HL-60 (cell line): ENCODE measurements around the gene ARHGAP24.
"Not testable (repeated sequence)": the region's sequence is repeated elsewhere in the genome, so short reads cannot be mapped to it uniquely, and the experiment has no call there.

Experiments
- DNase-seq, 2 experiments: peaks; one replicate each; pipeline ENCODE4 v3.0.0-alpha.2; 2010 to 2020; ENCODE audit warnings: low read depth in 1 of 2, low spot score in 1 of 2
- H3K27ac ChIP-seq: fragments of 250-450 bp; sonication (Bioruptor Pico); replicated peaks from 2 replicates; pipeline ENCODE4 v1.5.1; 2020; ENCODE audit warnings: mild to moderate bottlenecking, moderate library complexity
- H3K27me3 ChIP-seq: fragments of 250-450 bp; sonication (Bioruptor Pico); 2 replicates; pipeline ENCODE4 v1.5.1; 2021; ENCODE audit warnings: mild to moderate bottlenecking, moderate library complexity; ENCODE audit not compliant: insufficient read depth, poor library complexity, severe bottlenecking
- H3K4me3 ChIP-seq: replicated peaks from 2 replicates; pipeline ENCODE4 v1.5.1; 2011; ENCODE audit warnings: mild to moderate bottlenecking, control low read depth, low read length; ENCODE audit not compliant: insufficient read depth
- GABPA ChIP-seq: IDR thresholded peaks from 2 replicates; pipeline ENCODE4 v1.6.1; 2012; ENCODE audit warnings: low read depth
- POLR2AphosphoS5 ChIP-seq: IDR thresholded peaks from 2 replicates; pipeline ENCODE4 v1.6.1; 2012; ENCODE audit warnings: low read depth
- SPI1 ChIP-seq: IDR thresholded peaks from 2 replicates; pipeline ENCODE4 v1.6.1; 2012; ENCODE audit warnings: low read depth, mild to moderate bottlenecking, borderline replicate concordance
- TF ChIP-seq, protein P1 (sequence below): IDR thresholded peaks from one replicate; pipeline ENCODE4 v1.5.1; 2011; ENCODE audit warnings: low read length, control low read depth, inconsistent platforms; ENCODE audit not compliant: insufficient read depth
- TF ChIP-seq, protein P2 (sequence below): IDR thresholded peaks from 2 replicates; pipeline ENCODE4 v1.6.1; 2012; ENCODE audit warnings: low read depth; ENCODE audit not compliant: insufficient replicate concordance

Gene ARHGAP24

DNA sequence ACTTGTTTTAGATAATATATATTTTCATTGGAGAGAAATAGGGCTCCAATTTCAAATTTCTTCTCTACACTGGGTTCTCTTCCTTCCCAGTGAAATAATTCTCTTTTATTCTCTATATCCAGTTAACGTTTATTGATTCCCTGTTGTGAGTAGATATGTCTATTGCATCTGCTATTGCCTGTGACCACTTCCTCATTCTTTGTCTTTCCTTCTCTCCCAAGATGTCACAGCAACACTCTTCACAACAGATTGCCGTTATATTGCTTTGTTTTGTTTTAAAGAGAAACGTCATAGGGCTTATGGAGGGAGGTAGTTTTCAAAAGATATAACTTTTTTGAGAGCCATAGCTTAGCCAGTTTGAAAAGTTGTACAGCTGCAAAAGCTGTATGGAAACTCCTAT is 343.8 kb downstream of the ARHGAP24 start:
- peak; percentile 6 to 26 for DNase-seq
- Histone ChIP-seq H3K4me3 (no peak overlapping the region), H3K27ac (no peak overlapping the region), H3K27me3 (no peaks in the 10 kb centered on the region)
- TF ChIP-seq, protein P1, sequence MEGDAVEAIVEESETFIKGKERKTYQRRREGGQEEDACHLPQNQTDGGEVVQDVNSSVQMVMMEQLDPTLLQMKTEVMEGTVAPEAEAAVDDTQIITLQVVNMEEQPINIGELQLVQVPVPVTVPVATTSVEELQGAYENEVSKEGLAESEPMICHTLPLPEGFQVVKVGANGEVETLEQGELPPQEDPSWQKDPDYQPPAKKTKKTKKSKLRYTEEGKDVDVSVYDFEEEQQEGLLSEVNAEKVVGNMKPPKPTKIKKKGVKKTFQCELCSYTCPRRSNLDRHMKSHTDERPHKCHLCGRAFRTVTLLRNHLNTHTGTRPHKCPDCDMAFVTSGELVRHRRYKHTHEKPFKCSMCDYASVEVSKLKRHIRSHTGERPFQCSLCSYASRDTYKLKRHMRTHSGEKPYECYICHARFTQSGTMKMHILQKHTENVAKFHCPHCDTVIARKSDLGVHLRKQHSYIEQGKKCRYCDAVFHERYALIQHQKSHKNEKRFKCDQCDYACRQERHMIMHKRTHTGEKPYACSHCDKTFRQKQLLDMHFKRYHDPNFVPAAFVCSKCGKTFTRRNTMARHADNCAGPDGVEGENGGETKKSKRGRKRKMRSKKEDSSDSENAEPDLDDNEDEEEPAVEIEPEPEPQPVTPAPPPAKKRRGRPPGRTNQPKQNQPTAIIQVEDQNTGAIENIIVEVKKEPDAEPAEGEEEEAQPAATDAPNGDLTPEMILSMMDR = no peak
- TF ChIP-seq POLR2AphosphoS5 (no peak), SPI1 (peak; percentile 93)
- TF ChIP-seq, protein P2, sequence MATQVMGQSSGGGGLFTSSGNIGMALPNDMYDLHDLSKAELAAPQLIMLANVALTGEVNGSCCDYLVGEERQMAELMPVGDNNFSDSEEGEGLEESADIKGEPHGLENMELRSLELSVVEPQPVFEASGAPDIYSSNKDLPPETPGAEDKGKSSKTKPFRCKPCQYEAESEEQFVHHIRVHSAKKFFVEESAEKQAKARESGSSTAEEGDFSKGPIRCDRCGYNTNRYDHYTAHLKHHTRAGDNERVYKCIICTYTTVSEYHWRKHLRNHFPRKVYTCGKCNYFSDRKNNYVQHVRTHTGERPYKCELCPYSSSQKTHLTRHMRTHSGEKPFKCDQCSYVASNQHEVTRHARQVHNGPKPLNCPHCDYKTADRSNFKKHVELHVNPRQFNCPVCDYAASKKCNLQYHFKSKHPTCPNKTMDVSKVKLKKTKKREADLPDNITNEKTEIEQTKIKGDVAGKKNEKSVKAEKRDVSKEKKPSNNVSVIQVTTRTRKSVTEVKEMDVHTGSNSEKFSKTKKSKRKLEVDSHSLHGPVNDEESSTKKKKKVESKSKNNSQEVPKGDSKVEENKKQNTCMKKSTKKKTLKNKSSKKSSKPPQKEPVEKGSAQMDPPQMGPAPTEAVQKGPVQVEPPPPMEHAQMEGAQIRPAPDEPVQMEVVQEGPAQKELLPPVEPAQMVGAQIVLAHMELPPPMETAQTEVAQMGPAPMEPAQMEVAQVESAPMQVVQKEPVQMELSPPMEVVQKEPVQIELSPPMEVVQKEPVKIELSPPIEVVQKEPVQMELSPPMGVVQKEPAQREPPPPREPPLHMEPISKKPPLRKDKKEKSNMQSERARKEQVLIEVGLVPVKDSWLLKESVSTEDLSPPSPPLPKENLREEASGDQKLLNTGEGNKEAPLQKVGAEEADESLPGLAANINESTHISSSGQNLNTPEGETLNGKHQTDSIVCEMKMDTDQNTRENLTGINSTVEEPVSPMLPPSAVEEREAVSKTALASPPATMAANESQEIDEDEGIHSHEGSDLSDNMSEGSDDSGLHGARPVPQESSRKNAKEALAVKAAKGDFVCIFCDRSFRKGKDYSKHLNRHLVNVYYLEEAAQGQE = no peak

DNA sequence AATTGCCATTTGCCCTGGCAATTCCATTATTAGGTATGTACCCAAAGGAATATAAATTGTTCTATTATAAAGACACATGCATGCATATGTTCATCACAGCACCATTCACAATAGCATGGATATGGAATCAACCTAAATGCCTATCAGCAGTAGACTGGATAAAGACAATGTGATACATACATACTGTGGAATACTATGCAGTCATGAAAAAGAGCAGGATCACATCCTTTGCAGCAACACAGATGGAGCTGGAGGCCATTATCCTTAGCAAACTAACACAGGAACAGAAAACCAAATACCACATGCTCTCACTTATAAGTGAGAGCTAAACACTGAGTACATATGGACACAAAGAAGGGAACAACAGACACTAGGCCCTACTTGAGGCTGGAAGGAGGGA is 345.2 kb downstream of the ARHGAP24 start:
- not testable (repeated sequence) for H3K4me3 ChIP-seq, H3K27ac ChIP-seq, H3K27me3 ChIP-seq, DNase-seq

DNA sequence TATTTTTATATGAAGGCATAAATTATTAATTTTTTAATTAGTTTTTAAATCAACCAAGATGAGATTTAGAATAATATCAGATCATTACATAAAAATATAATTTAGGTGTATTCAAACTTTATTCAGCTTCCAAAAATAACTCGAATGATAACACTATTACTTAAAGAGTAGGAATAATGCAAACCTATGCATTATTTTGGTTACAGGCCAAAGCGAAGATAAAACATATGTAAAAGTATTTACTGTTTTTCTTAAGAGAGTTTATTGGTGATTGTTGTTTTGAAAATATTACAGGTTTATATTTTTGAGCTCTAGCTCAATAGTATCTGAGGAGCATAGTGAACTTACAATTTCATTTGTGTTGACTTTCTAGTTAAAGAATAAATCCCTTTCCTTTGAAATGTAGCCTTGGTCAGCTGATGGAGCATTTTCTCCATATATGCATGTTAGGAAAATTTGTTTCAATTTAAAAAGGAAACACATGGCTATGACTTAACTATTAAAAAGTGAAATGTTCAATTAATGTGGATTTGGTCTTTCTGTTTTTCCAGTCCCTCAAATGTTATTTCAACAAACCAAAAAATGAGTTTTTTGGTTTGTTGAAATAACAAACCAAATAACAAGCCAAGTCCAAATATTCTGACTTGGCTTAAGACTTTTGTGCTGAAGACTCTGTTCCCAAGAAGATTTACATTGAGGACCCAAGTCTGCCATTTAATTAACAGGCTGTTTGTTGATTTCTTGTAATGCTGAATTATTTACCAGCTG is 346.9 kb downstream of the ARHGAP24 start:
- Histone ChIP-seq H3K27me3 (no peaks in the 10 kb centered on the region), H3K4me3 (no peak overlapping the region), H3K27ac (no peak overlapping the region)
- no peak for DNase-seq
- TF ChIP-seq, protein P1 = no peak
- TF ChIP-seq, protein P2 = no peak
- no peak for TF ChIP-seq POLR2AphosphoS5
- TF ChIP-seq SPI1 = no peak
- TF ChIP-seq GABPA = no peak

DNA sequence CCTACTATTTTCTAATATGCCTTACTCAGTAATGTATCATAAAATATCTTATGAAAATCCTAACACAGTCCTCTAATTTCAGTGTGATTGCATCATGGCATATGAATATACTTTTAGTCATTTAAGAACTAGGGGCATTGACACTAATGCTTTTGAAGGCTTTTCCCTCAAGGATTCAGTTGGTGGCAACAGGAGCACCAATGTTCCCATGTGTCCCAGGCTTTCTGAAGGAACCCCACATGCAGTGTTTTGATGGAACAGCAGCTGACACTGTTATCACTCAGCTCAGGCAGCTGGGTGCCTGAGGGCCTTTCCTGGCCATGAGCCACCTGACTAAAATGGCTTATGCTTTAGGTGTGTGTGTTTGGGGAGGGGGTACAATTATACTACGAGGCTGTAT is 348.3 kb downstream of the ARHGAP24 start:
- no peak for TF ChIP-seq GABPA
- TF ChIP-seq, protein P2 = no peak
- no peak for TF ChIP-seq SPI1
- no peak for TF ChIP-seq POLR2AphosphoS5
- TF ChIP-seq, protein P1 = no peak
- Histone ChIP-seq H3K4me3 (no peak overlapping the region), H3K27me3 (no peaks in the 10 kb centered on the region), H3K27ac (no peak overlapping the region)
- no peak for DNase-seq
